NT2/D1 (cell line): Measurements from ENCODE around the gene CCDC54.
"Not testable (repeated sequence)": the region's sequence is repeated elsewhere in the genome, so short reads cannot be mapped to it uniquely, and the experiment has no call there.

Source experiments
- DNase-seq: peaks from one replicate; pipeline ENCODE4 v3.0.0-alpha.2; 2011; ENCODE audit warnings: low read depth, low spot score
- H3K27me3 ChIP-seq: 2 replicates; pipeline ENCODE4 v1.6.0; 2011; ENCODE audit warnings: mild to moderate bottlenecking; ENCODE audit not compliant: insufficient read length, insufficient read depth
- H3K36me3 ChIP-seq: 2 replicates; pipeline ENCODE4 v1.6.1; 2011; ENCODE audit warnings: mild to moderate bottlenecking, low read length, mixed read lengths; ENCODE audit not compliant: insufficient read depth, insufficient read length
- H3K4me1 ChIP-seq: 2 replicates; pipeline ENCODE4 v1.5.1; 2011; ENCODE audit not compliant: insufficient read depth, insufficient read length
- H3K4me3 ChIP-seq: 2 replicates; pipeline ENCODE4 v1.5.1; 2011; ENCODE audit warnings: low read depth; ENCODE audit not compliant: insufficient read length
- H3K9ac ChIP-seq: 2 replicates; pipeline ENCODE4 v1.6.0; 2011; ENCODE audit warnings: low read depth; ENCODE audit not compliant: insufficient read length
- H3K9me3 ChIP-seq: 2 replicates; pipeline ENCODE4 v1.5.1; 2011; ENCODE audit warnings: mild to moderate bottlenecking, low read length; ENCODE audit not compliant: insufficient read depth
- SUZ12 ChIP-seq: IDR thresholded peaks from 2 replicates; pipeline ENCODE4 v1.6.1; 2011; ENCODE audit not compliant: insufficient read length, insufficient read depth; ENCODE audit errors: extremely low read depth
- YY1 ChIP-seq: IDR thresholded peaks from 2 replicates; pipeline ENCODE4 v1.6.1; 2011; ENCODE audit not compliant: insufficient read length, insufficient read depth
- ZNF274 ChIP-seq: IDR thresholded peaks from 2 replicates; pipeline ENCODE4 v1.6.1; 2011; ENCODE audit warnings: mild to moderate bottlenecking, low read depth, low read length

CCDC54 gene

GRCh38 chr3:107377151-107377550 lies at the start of gene CCDC54:
TSS of gene CCDC54 (plus strand) at chr3:107377439. CDS start at chr3:107377588, 149 bp downstream.
- Histone ChIP-seq H3K9me3 (no peaks in the 10 kb centered on the region), H3K4me1 (no peaks in the 10 kb centered on the region), H3K4me3 (no peak within 1 kb of the TSS), H3K27me3 (no peaks in the 10 kb centered on the region), H3K36me3 (no peaks in the 10 kb centered on the region), H3K9ac (no peak within 1 kb of the TSS)
- TF ChIP-seq YY1 (no peak), ZNF274 (no peak), SUZ12 (no peak)
- DNase-seq = no peak

- H3K4me3 ChIP-seq = no peak overlapping the region
- no peak for DNase-seq
- H3K9ac ChIP-seq = no peak overlapping the region
- TF ChIP-seq YY1 (no peak), SUZ12 (no peak), ZNF274 (no peak)
- H3K36me3 ChIP-seq = no peaks in the 10 kb centered on the region
- H3K4me1 ChIP-seq = no peaks in the 10 kb centered on the region
- no peaks in the 10 kb centered on the region for H3K9me3 ChIP-seq
- no peaks in the 10 kb centered on the region for H3K27me3 ChIP-seq
These were observed 49.2 kb upstream of the CCDC54 start for GRCh38 chr3:107328069-107328468.

GRCh38 chr3:107329088-107329487 lies 48.2 kb upstream of the CCDC54 start:
- DNase-seq = no peak
- H3K27me3 ChIP-seq = no peaks in the 10 kb centered on the region
- peaks cover 7% of the 10 kb centered on the region; the same call in 1 of the 2 replicates for H3K9me3 ChIP-seq
- H3K4me1 ChIP-seq = no peaks in the 10 kb centered on the region
- no peak for TF ChIP-seq YY1
- TF ChIP-seq SUZ12 = no peak
- no peak for TF ChIP-seq ZNF274
- H3K36me3 ChIP-seq = no peaks in the 10 kb centered on the region
- no peak overlapping the region for H3K4me3 ChIP-seq
- H3K9ac ChIP-seq = no peak overlapping the region

- DNase-seq = not testable (repeated sequence)
These were observed 37.5 kb upstream of the CCDC54 start for GRCh38 chr3:107339690-107340089.

GRCh38 chr3:107344722-107345121 lies 32.5 kb upstream of the CCDC54 start:
- H3K9ac ChIP-seq = no peak overlapping the region
- H3K27me3 ChIP-seq = no peaks in the 10 kb centered on the region
- no peaks in the 10 kb centered on the region for H3K4me1 ChIP-seq
- DNase-seq = no peak
- TF ChIP-seq YY1 = no peak
- no peaks in the 10 kb centered on the region for H3K36me3 ChIP-seq
- H3K9me3 ChIP-seq = no peaks in the 10 kb centered on the region
- H3K4me3 ChIP-seq = no peak overlapping the region

More at GRCh38 chr3:107339690-107340089, 37.5 kb upstream of the CCDC54 start:
- H3K27me3 ChIP-seq, H3K36me3 ChIP-seq, H3K4me1 ChIP-seq, H3K9ac ChIP-seq, H3K9me3 ChIP-seq, H3K4me3 ChIP-seq: not testable (repeated sequence)

GRCh38 chr3:107345822-107346405 lies 31.3 kb upstream of the CCDC54 start:
- Histone ChIP-seq H3K36me3 (no peaks in the 10 kb centered on the region), H3K27me3 (no peaks in the 10 kb centered on the region), H3K4me1 (no peaks in the 10 kb centered on the region), H3K4me3 (no peak overlapping the region), H3K9me3 (no peaks in the 10 kb centered on the region), H3K9ac (no peak overlapping the region)
- TF ChIP-seq SUZ12 (no peak), ZNF274 (no peak), YY1 (no peak)
- DNase-seq = no peak

GRCh38 chr3:107346564-107346963 lies 30.7 kb upstream of the CCDC54 start:
- no peak for TF ChIP-seq YY1
- no peak for TF ChIP-seq ZNF274
- no peak for TF ChIP-seq SUZ12
- Histone ChIP-seq H3K4me1 (no peaks in the 10 kb centered on the region), H3K36me3 (no peaks in the 10 kb centered on the region), H3K4me3 (no peak overlapping the region), H3K9me3 (no peaks in the 10 kb centered on the region), H3K27me3 (no peaks in the 10 kb centered on the region), H3K9ac (no peak overlapping the region)
- no peak for DNase-seq

- H3K9ac ChIP-seq = no peak overlapping the region
- no peaks in the 10 kb centered on the region for H3K9me3 ChIP-seq
- H3K4me1 ChIP-seq = no peaks in the 10 kb centered on the region
- no peak overlapping the region for H3K4me3 ChIP-seq
- DNase-seq = no peak
- TF ChIP-seq ZNF274 = no peak
- no peak for TF ChIP-seq YY1
- TF ChIP-seq SUZ12 = no peak
- H3K36me3 ChIP-seq = no peaks in the 10 kb centered on the region
- H3K27me3 ChIP-seq = no peaks in the 10 kb centered on the region
These were observed 29.5 kb upstream of the CCDC54 start for GRCh38 chr3:107347751-107348150.
